Measurements from ENCODE around the gene CDAN1. TPM values are rescaled to one million over a fixed set of nuclear protein-coding genes. Genes with fewer than 3 reads are reported as not detected.

Gene CDAN1
- total RNA-seq, 1 donor from 2014 or later, result 20.6 TPM

DNA sequence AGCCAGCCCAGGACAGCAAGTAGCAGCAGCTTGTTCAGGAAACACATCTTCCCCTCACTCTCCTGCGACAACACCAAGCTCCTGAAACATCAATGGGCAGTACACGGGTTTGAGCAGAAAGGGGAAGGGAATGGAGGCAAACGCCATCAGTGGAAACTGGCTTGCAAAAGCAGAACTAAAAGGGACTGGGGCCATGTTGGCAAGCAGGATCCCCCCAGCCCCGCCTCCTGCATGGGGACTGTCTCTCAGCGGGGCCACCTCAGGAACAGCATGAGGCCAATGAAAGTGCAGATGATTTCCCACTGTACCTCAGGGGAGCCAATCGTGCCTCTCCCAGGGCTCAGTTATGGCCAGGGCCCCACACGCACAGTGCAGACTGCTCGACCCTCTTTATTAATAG, 6.8 kb downstream of the CDAN1 start:
- TF ChIP-seq CTCF (IDR thresholded peaks at IDR 0.05; ENCODE audit: partially characterized antibody, unreplicated experiment), result no peak
- Mint-ChIP-seq H3K36me3 (ENCODE audit: unreplicated experiment) (no peaks in the 10 kb centered on the region), H3K9me3 (ENCODE audit: unreplicated experiment) (peaks cover 17% of the 10 kb centered on the region), H3K27ac (ENCODE audit: unreplicated experiment) (peak overlapping the region; percentile 80), H3K4me1 (ENCODE audit: low read depth, unreplicated experiment) (peaks cover 34% of the 10 kb centered on the region), H3K27me3 (ENCODE audit: unreplicated experiment) (peaks cover 14% of the 10 kb centered on the region), H3K4me3 (ENCODE audit: unreplicated experiment) (peak overlapping the region; percentile 58)
- no peak for DNase-seq

DNA sequence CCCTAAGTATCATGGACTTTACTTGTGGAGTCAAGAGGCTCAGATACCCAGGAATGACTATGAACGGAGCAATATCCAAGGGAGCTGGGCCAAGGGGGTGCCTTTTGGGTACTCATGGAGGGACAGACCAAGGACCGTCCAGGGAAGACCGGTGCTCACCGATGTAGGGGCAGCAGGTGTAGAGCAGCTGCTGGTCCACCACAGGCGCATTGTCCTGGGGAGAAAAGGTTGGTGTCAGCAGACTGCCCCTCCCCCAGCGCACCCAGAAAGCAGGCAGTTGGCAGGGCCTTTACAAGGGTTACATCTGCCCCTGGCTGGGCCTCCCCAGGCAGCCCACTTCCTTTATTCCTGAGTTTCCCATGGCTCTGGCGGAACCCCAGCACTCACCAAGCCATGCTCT, 7.5 kb downstream of the CDAN1 start:
- no peak overlapping the region for H3K4me3 Mint-ChIP-seq (ENCODE audit: unreplicated experiment)
- H3K4me1 Mint-ChIP-seq (ENCODE audit: low read depth, unreplicated experiment), result peaks cover 34% of the 10 kb centered on the region
- DNase-seq, result no peak
- H3K27me3 Mint-ChIP-seq (ENCODE audit: unreplicated experiment), result peaks cover 15% of the 10 kb centered on the region
- no peak for TF ChIP-seq CTCF (IDR thresholded peaks at IDR 0.05; ENCODE audit: partially characterized antibody, unreplicated experiment)
- H3K27ac Mint-ChIP-seq (ENCODE audit: unreplicated experiment), result no peak overlapping the region
- H3K9me3 Mint-ChIP-seq (ENCODE audit: unreplicated experiment), result peaks cover 17% of the 10 kb centered on the region
- H3K36me3 Mint-ChIP-seq (ENCODE audit: unreplicated experiment), result no peaks in the 10 kb centered on the region

DNA sequence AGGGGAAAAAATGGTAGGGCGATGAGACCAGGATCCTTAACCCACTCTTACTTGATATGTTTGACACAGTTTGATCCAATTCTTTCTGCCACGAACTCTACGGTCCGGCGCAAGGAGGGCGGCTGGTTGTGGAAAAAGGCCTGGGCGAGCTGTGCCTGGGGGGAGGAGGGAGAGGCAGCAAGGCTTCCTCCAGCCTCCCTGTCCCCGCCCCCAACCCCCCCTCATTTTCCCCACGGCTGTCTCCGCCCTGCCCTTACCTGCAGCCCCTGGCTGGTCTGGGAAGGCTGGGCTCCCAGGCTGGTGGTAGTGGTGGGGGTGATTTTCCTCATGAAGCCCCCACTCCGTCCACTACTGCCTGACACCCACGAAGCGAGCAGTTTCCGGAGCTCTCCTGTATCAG, 8.0 kb downstream of the CDAN1 start:
- no peaks in the 10 kb centered on the region for H3K36me3 Mint-ChIP-seq (ENCODE audit: unreplicated experiment)
- H3K9me3 Mint-ChIP-seq (ENCODE audit: unreplicated experiment), result peaks cover 17% of the 10 kb centered on the region
- peaks cover 13% of the 10 kb centered on the region for H3K27me3 Mint-ChIP-seq (ENCODE audit: unreplicated experiment)
- H3K27ac Mint-ChIP-seq (ENCODE audit: unreplicated experiment), result peak overlapping the region; percentile 85
- no peak overlapping the region for H3K4me3 Mint-ChIP-seq (ENCODE audit: unreplicated experiment)
- TF ChIP-seq CTCF (IDR thresholded peaks at IDR 0.05; ENCODE audit: partially characterized antibody, unreplicated experiment), result no peak
- peaks cover 34% of the 10 kb centered on the region for H3K4me1 Mint-ChIP-seq (ENCODE audit: low read depth, unreplicated experiment)
- DNase-seq, result no peak

GRCh38 chr15:42728560-42728959, 8.4 kb downstream of the CDAN1 start:
- Mint-ChIP-seq H3K27me3 (ENCODE audit: unreplicated experiment) (peaks cover 13% of the 10 kb centered on the region), H3K36me3 (ENCODE audit: unreplicated experiment) (no peaks in the 10 kb centered on the region), H3K27ac (ENCODE audit: unreplicated experiment) (peak overlapping the region; percentile 85), H3K9me3 (ENCODE audit: unreplicated experiment) (peaks cover 17% of the 10 kb centered on the region), H3K4me3 (ENCODE audit: unreplicated experiment) (peak overlapping the region; percentile 57), H3K4me1 (ENCODE audit: low read depth, unreplicated experiment) (peaks cover 34% of the 10 kb centered on the region)
- no peak for TF ChIP-seq CTCF (IDR thresholded peaks at IDR 0.05; ENCODE audit: partially characterized antibody, unreplicated experiment)
- DNase-seq, result no peak

- no peak for TF ChIP-seq CTCF (IDR thresholded peaks at IDR 0.05; ENCODE audit: partially characterized antibody, unreplicated experiment)
- Mint-ChIP-seq H3K9me3 (ENCODE audit: unreplicated experiment) (peaks cover 19% of the 10 kb centered on the region), H3K36me3 (ENCODE audit: unreplicated experiment) (no peaks in the 10 kb centered on the region), H3K27ac (ENCODE audit: unreplicated experiment) (peak overlapping the region; percentile 93), H3K4me1 (ENCODE audit: low read depth, unreplicated experiment) (peaks cover 32% of the 10 kb centered on the region), H3K27me3 (ENCODE audit: unreplicated experiment) (peaks cover 13% of the 10 kb centered on the region), H3K4me3 (ENCODE audit: unreplicated experiment) (peak overlapping the region; percentile 64)
- peak; percentile 60 for DNase-seq
Measured at GRCh38 chr15:42727750-42728381, 9.1 kb downstream of the CDAN1 start.

Measured in glutamatergic neuron (in vitro differentiated cells).